A549 treated with CpdA at 1 μM for 4 hours (cell line): ENCODE measurements around the gene HTATIP2. TPM values are rescaled to one million over a fixed set of nuclear protein-coding genes. Genes with fewer than 3 reads are reported as not detected.

ENCODE experiments used
- total RNA-seq: library from RNA; stranded (reverse); fragments of 200-300 nt; extraction: Qiagen RNA extraction; gene quantifications from 5 replicates; pipeline ENCODE4 v1.2.3, GENCODE V29; 2022; ENCODE audit warnings: low read depth

The HTATIP2 gene
- 188 to 201 TPM (median 197 TPM) in 5 replicates for total RNA-seq

DNA sequence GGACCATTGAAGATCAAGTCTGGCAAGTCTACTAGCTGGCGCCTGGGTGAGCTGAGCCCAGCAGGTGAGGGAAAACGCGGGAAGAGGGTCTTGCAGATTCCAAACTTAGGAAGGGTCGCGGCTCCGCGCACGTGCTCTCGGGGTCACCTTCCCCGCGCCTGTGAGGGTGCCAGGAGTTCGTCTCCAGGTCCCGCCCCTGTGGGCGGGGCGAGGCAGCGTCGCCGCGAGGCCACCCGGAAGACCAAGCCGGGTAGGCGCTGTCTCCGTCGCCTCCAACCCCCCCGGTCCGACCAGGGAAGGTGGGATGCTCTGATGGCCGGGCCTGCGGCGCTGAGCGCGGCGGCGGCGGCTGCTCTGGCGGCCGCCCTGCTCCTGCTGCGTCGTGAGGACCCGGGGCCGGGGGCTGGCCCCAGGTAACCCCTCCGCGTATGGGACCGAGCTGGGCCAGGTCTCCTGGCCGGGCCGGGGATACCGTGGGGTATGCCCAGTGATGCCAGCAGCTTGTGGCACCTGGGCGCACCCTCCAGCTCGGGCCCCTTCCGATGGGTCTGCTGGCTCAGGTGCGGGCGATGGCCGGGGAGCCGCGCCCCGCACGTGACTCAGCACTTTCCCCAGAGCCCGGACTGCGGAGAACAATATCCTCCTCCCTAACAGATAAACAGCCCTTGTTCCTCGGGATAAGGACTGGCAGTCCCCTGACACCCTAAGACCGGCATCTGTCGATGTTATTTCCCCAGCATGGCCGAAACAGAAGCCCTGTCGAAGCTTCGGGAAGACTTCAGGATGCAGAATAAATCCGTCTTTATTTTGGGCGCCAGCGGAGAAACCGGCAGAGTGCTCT lies at the start of gene HTATIP2:
Gene HTATIP2, plus strand, starts transcription at position 215 of the 841 bp plus-strand sequence. Its CDS starts 524 bp downstream, at position 739.

DNA sequence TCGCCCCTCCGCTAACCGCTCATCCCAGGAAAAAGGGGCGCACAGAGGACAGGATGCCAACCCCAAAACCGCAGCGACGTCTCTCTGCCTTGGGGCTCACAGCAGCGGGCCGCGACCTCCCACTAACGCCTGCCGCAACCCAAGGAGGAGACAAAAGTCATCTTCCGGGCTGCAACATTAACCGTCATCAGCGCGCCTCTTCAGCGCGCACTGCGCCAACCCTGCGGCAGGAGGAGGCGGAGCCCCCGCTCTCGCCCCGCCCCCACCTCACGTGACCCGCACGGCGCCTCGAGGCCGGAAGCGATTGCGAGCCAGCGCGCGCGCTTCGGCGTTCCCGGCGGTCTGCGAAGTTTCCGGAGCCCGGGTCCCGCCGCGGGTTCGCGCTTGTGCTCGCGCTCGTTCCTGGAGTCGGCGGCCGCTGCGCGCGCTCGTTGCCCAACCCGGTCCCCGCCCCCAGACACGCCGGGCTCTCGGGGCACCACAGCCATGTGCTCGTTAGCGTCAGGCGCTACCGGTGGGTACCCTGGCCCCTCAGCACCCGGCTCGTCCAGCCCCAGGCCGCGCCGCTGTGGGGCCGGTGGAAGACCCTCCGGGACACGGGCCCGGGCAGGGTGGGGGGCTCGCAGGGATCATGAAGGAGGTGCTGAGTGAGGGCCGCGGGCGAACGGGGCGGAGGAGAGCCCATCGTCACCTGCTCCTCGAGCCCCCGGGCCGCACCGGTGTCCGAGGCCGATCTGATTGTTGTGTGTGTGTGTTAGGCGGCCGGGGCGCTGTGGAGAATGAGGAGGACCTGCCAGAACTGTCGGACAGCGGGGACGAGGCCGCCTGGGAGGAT lies 24.0 kb downstream of the HTATIP2 start, which contains the start of gene PRMT3:
Gene PRMT3, plus strand, starts transcription at position 456 of the 835 bp plus-strand sequence. Its CDS starts 31 bp downstream, at position 487.

Other genes with a start within 250 kb of the HTATIP2 start
- not detected in 5 replicates for gene DBX1, start 203.2 kb upstream of the HTATIP2 start, total RNA-seq
- 28.0 to 38.5 TPM (median 30.9 TPM) in 5 replicates for gene PRMT3, start 24.0 kb downstream of the HTATIP2 start, total RNA-seq
- not detected in 5 replicates for gene SLC6A5, start 235.9 kb downstream of the HTATIP2 start, total RNA-seq